ENCODE results near the gene MMEL1.

DNA sequence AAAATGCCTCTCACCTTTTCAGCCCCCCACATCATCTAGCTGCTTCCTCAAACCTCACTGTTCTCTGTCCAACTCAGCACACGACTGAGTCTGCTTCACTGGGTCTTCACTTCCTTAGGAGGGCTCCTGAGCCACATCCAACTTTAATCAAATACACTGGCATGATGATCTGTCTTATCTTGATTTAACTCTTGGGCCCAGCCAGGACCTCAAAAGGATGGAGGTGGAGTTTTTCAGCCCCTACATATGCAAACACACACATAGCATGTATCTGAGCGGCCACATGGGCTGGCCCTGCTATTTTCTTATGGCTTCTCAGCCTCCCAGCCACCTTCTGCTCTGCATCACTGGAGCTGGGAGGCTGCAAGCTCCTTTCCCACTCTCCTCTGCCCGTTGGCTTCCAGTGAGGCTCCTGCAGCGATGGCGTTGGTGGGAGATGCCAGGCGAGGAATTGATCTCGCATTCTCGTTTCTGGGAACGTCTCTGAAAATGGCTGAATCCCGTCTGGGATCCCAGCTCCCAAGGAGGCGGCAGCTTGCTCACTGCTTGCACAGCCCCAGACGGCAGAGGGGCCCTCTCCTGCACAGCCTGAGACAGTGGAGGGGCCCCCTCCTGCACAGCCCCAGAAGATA, 48.0 kb downstream of the MMEL1 start:
- TF ChIP-seq, protein P1, sequence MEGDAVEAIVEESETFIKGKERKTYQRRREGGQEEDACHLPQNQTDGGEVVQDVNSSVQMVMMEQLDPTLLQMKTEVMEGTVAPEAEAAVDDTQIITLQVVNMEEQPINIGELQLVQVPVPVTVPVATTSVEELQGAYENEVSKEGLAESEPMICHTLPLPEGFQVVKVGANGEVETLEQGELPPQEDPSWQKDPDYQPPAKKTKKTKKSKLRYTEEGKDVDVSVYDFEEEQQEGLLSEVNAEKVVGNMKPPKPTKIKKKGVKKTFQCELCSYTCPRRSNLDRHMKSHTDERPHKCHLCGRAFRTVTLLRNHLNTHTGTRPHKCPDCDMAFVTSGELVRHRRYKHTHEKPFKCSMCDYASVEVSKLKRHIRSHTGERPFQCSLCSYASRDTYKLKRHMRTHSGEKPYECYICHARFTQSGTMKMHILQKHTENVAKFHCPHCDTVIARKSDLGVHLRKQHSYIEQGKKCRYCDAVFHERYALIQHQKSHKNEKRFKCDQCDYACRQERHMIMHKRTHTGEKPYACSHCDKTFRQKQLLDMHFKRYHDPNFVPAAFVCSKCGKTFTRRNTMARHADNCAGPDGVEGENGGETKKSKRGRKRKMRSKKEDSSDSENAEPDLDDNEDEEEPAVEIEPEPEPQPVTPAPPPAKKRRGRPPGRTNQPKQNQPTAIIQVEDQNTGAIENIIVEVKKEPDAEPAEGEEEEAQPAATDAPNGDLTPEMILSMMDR (conservative IDR thresholded peaks at IDR 0.05; ENCODE audit: low read length): no peak
- no peak for TF ChIP-seq EZH2phosphoT487 (IDR thresholded peaks at IDR 0.05; ENCODE audit: borderline replicate concordance, low read depth, low read length)

All from OCI-LY7 (cell line).